WTC11 (cell line): ENCODE measurements around the gene IBA57. TPM values are rescaled to one million over a fixed set of nuclear protein-coding genes. Genes with fewer than 3 reads are reported as not detected.

ENCODE experiments used
- ATAC-seq: fragments of 200-7000 bp; cut with Tn5 transposase; 2 replicates; pipeline ENCODE4 v1.10.0; 2021; ENCODE audit warnings: mild to moderate bottlenecking, moderate library complexity
- CTCF ChIA-PET: fragments of 300-600 bp; sonication (Branson Sonifier 250); formaldehyde crosslinking; loops from one replicate; lab custom pipeline; 2021; ENCODE audit warnings: antibody characterized with exemption; lab: Charles Lee
- POLR2A ChIA-PET: fragments of 350-600 bp; sonication (Branson Sonifier 250); formaldehyde crosslinking; loops from one replicate; lab custom pipeline; 2021; ENCODE audit warnings: antibody characterized with exemption; lab: Charles Lee
- DNase-seq: peaks from one replicate; pipeline ENCODE4 v3.0.0; 2021; ENCODE audit warnings: low spot score
- H3K27ac Mint-ChIP-seq: 2 replicates; pipeline ENCODE4 v1.8.0; 2021; ENCODE audit warnings: mixed read lengths
- H3K27me3 Mint-ChIP-seq: 2 replicates; pipeline ENCODE4 v1.8.0; 2021; ENCODE audit warnings: low read depth, mild to moderate bottlenecking, moderate library complexity, mixed read lengths
- H3K36me3 Mint-ChIP-seq: 2 replicates; pipeline ENCODE4 v1.8.0; 2021; ENCODE audit warnings: mixed read lengths
- H3K4me1 Mint-ChIP-seq: 2 replicates; pipeline ENCODE4 v1.8.0; 2022; ENCODE audit warnings: mixed read lengths
- H3K4me3 Mint-ChIP-seq: 2 replicates; pipeline ENCODE4 v1.8.0; 2021; ENCODE audit warnings: mild to moderate bottlenecking, moderate library complexity, mixed read lengths
- H3K9me3 Mint-ChIP-seq: 2 replicates; pipeline ENCODE4 v1.8.0; 2021; ENCODE audit warnings: mixed read lengths
- AR ChIP-seq: fragments of 250-450 bp; sonication (Bioruptor Pico); IDR thresholded peaks from 2 replicates; pipeline ENCODE4 v1.9.0; 2021; ENCODE audit warnings: mild to moderate bottlenecking
- ARID4B ChIP-seq: sonication (generic); formaldehyde crosslinking; IDR thresholded peaks from 2 replicates; pipeline ENCODE4 v1.8.0; 2023; ENCODE audit warnings: missing genetic modification reagents, mild to moderate bottlenecking, borderline replicate concordance
- CREM ChIP-seq: sonication (generic); formaldehyde crosslinking; IDR thresholded peaks from 2 replicates; pipeline ENCODE4 v1.8.1; 2022; ENCODE audit warnings: mild to moderate bottlenecking, missing genetic modification reagents, moderate library complexity
- FOXP1 ChIP-seq: sonication (generic); formaldehyde crosslinking; IDR thresholded peaks from 2 replicates; pipeline ENCODE4 v1.8.0; 2022; ENCODE audit warnings: missing genetic modification reagents, mild to moderate bottlenecking, moderate library complexity, borderline replicate concordance
- GRHL2 ChIP-seq: fragments of 250-450 bp; sonication (Bioruptor Pico); IDR thresholded peaks from 2 replicates; pipeline ENCODE4 v1.8.0; 2022; ENCODE audit warnings: mild to moderate bottlenecking, moderate library complexity; ENCODE audit not compliant: insufficient replicate concordance, severe bottlenecking
- NFE2L1 ChIP-seq: sonication (generic); formaldehyde crosslinking; IDR thresholded peaks from 2 replicates; pipeline ENCODE4 v1.8.1; 2023; ENCODE audit warnings: missing genetic modification reagents
- RORB ChIP-seq: fragments of 250-450 bp; sonication (Bioruptor Pico); IDR thresholded peaks from 2 replicates; pipeline ENCODE4 v1.9.0; 2021; ENCODE audit warnings: mild to moderate bottlenecking
- SMAD4 ChIP-seq: sonication (generic); formaldehyde crosslinking; IDR thresholded peaks from 2 replicates; pipeline ENCODE4 v1.8.0; 2022; ENCODE audit warnings: mild to moderate bottlenecking, missing genetic modification reagents
- TEAD1 ChIP-seq: sonication (generic); formaldehyde crosslinking; IDR thresholded peaks from 2 replicates; pipeline ENCODE4 v1.8.0; 2022; ENCODE audit warnings: mild to moderate bottlenecking, missing genetic modification reagents
- USF2 ChIP-seq: sonication (generic); formaldehyde crosslinking; IDR thresholded peaks from 2 replicates; pipeline ENCODE4 v1.8.1; 2023; ENCODE audit warnings: mild to moderate bottlenecking, missing genetic modification reagents, moderate library complexity
- ZNF232 ChIP-seq: sonication (generic); formaldehyde crosslinking; IDR thresholded peaks from 2 replicates; pipeline ENCODE4 v1.8.0; 2022; ENCODE audit warnings: mild to moderate bottlenecking, missing genetic modification reagents
- ZNF416 ChIP-seq: fragments of 250-450 bp; sonication (Bioruptor Pico); IDR thresholded peaks from 2 replicates; pipeline ENCODE4 v1.9.0; 2021; ENCODE audit warnings: mild to moderate bottlenecking, inconsistent platforms
- ZNF532 ChIP-seq: fragments of 250-450 bp; sonication (Bioruptor Pico); IDR thresholded peaks from 2 replicates; pipeline ENCODE4 v1.9.0; 2021; ENCODE audit warnings: mild to moderate bottlenecking, borderline replicate concordance
- total RNA-seq: library from RNA; stranded (reverse); gene quantifications from 3 replicates; pipeline ENCODE4 v1.2.3, GENCODE V29; 2021
- TF ChIP-seq, protein P1 (sequence below): fragments of 250-450 bp; sonication (Bioruptor Pico); IDR thresholded peaks from 2 replicates; pipeline ENCODE4 v2.1.2; 2022; ENCODE audit warnings: mild to moderate bottlenecking, moderate library complexity

The IBA57 gene
- total RNA-seq, 1 experiment from 2014 or later, result 11.4 TPM

DNA sequence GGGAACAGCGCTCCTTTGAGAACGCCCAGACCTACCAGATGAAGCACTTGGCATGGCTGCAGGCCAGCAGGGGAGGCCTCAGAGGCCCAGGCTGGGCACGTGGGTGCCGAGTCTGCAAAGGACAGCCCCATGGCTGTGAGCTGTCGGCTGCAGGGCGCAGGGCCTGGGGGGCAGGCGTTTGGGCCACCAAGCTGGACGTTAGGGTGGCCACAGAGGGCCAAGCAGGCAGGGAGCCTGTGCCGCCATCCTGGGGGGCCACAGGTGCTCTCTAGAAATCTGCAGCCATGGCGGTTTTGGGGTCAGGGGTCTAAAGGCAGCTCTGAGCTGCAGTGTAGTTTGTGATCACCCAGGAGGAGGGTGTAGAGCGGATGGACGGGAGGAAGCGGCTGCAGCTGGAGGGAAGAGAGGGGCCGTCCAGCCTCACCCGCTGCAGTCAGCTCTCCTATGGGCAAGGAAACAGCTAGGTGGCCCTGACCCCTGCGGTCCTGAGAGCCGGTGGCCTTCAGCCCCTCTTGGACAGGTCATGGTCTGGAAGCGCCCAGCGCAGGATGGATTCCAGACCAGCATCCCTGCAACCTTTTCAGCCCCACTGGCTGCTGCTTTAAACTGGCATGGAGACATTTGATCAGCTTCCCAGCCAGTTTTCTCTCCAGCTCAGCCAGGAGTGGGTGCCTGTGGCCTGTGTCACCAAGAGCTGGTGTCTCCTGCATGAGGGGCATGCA lies 11.0 kb downstream of the IBA57 start (continued):
- TF ChIP-seq ZNF532 (CRISPR knock-in tag) (no peak), ZNF416 (CRISPR knock-in tag) (no peak), GRHL2 (CRISPR knock-in tag) (no peak), NFE2L1 (no peak)

- ChIA-PET POLR2A (no interaction called here), CTCF (interaction anchor here (1.3 kb wide), 1 partner anchor 46 kb away, joined by 3 read pairs; no protein-coding TSS in a partner anchor)
- Mint-ChIP-seq H3K4me1 (no peaks in the 10 kb centered on the region), H3K4me3 (no peak overlapping the region), H3K36me3 (no peaks in the 10 kb centered on the region), H3K9me3 (no peaks in the 10 kb centered on the region), H3K27ac (no peak overlapping the region), H3K27me3 (no peaks in the 10 kb centered on the region)
- ATAC-seq (no peak), DNase-seq (no peak)
- TF ChIP-seq AR (CRISPR knock-in tag), result no peak
- TF ChIP-seq TEAD1 (CRISPR knock-in tag), result no peak
- TF ChIP-seq ZNF232, result no peak
- TF ChIP-seq CREM (CRISPR knock-in tag), result no peak
- TF ChIP-seq RORB (CRISPR knock-in tag), result no peak
- TF ChIP-seq ARID4B (CRISPR knock-in tag), result no peak
- TF ChIP-seq, protein P1, sequence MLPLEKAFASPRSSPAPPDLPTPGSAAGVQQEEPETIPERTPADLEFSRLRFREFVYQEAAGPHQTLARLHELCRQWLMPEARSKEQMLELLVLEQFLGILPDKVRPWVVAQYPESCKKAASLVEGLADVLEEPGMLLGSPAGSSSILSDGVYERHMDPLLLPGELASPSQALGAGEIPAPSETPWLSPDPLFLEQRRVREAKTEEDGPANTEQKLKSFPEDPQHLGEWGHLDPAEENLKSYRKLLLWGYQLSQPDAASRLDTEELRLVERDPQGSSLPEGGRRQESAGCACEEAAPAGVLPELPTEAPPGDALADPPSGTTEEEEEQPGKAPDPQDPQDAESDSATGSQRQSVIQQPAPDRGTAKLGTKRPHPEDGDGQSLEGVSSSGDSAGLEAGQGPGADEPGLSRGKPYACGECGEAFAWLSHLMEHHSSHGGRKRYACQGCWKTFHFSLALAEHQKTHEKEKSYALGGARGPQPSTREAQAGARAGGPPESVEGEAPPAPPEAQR, result no peak
- no peak for TF ChIP-seq FOXP1 (CRISPR knock-in tag)
- no peak for TF ChIP-seq USF2 (CRISPR knock-in tag)
- TF ChIP-seq SMAD4, result no peak
Observed at GRCh38 chr1:228177183-228177475, 11.5 kb downstream of the IBA57 start.
